Activated CD4-positive, alpha-beta T cell treated with anti-CD3 and anti-CD28 coated beads, Interleukin-2, amount 50 U/mL, for 48 hours (primary cell): ENCODE measurements around the gene RCOR1.
"Not testable (repeated sequence)": the region's sequence is repeated elsewhere in the genome, so short reads cannot be mapped to it uniquely, and the experiment has no call there.

Experiments
- DNase-seq, 2 experiments: peaks; one replicate each; pipeline ENCODE4 v3.0.0-alpha.2; 2020

RCOR1 gene

DNA sequence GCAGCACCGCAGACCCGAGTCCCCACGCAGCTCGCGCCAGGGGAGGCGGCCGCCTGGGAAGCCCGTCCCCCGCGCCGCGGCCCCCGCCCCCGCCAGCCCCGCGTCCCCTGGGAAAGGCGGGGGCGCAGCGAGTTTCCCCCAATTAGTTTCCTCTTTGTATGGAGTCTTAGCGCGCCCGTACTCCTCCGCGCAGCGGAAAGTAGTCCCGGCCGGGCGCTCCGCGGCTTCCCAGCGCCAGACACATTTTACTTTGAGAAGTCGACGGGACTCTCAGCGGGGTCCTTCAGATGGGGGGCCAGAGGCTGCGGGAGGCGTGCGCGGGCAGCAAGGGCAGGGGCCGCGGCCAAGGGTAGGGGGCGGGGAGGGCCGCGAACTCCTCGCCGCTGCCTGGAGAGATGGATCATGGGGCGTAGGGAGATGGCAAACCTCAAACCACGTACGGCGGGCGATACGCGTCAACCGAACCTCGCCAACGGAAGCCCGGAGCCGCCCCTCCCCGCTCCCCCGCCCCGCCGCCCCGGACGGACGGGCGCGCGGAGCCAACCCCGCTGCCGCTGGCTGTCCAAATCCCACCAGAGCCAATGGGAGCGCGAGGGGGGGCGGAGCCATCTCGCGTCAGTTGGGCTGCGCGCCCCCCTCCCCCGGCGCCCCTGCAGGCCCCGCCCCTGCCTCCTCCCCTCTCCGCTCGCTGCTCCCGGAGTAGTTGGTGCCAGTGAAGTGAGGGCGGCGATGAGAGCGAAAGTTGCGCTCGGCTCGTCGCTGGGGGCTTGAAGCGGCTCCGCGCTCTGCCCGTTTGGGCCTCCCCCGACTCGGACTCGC, at the start of gene RCOR1:
Gene RCOR1 (plus strand): TSS at position 706 of the 819 bp plus-strand sequence. CDS start 238 bp downstream, outside the sequence.
- DNase-seq, result peak; percentile 98

- no peak for DNase-seq
Observed at GRCh38 chr14:102544046-102544746, 48.3 kb upstream of the RCOR1 start.

GRCh38 chr14:102544747-102545460, 47.5 kb upstream of the RCOR1 start:
- peak in 1 of 2 experiments; percentile 34 for DNase-seq

- DNase-seq, result no peak
Observed at GRCh38 chr14:102545461-102546265, 46.8 kb upstream of the RCOR1 start.

DNA sequence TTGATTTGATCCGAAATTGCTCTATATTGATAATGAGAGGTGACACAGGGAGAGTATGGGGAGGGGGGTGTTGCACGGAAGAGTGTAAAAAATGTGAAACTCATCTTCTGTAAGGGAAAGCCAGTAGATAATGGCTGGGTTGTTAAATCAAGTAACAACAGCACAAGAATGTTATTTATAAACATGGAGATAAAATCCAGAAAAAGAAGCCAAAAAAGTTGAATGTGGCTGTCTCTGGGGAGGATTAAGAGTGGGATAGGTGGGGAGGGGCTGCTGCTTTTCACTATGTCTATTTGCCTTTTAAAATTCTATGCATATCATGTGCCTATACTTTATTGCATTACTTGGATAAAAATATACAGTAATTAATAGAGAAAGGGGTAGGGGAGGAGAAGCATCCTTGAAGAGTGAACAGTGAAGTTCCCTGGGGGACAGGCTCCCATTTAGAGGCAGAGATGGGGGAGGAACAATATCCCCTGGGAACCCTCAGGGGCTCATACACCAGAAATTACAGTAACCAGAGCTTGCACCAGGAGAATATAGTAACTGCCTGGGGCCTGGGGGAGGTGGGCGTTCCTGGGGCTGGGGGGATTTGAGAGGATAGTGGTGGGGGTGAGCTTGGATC, 43.7 kb upstream of the RCOR1 start:
- DNase-seq, result no peak

DNA sequence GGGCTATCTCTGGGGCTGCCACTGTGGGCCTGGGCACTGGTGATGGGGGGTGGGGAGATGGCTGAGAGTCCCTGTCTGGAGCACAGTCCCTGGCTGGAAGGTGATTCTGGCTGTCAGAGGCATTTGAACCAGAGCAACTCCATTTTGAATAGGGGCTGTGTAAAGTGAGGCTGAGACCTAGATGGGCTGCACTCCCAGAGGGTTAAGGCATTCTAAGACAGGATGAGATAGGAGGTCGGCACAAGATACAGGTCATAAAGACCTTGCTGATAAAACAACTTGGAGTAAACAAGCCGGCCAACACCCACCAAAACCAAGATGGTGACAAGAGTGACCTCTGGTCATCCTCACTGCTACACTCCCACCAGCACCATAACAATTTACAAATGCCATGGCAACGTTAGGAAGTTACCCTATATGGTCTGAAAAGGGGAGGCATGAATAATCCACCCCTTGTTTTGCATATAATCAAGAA, 41.5 kb upstream of the RCOR1 start:
- DNase-seq, result not testable (repeated sequence)

DNA sequence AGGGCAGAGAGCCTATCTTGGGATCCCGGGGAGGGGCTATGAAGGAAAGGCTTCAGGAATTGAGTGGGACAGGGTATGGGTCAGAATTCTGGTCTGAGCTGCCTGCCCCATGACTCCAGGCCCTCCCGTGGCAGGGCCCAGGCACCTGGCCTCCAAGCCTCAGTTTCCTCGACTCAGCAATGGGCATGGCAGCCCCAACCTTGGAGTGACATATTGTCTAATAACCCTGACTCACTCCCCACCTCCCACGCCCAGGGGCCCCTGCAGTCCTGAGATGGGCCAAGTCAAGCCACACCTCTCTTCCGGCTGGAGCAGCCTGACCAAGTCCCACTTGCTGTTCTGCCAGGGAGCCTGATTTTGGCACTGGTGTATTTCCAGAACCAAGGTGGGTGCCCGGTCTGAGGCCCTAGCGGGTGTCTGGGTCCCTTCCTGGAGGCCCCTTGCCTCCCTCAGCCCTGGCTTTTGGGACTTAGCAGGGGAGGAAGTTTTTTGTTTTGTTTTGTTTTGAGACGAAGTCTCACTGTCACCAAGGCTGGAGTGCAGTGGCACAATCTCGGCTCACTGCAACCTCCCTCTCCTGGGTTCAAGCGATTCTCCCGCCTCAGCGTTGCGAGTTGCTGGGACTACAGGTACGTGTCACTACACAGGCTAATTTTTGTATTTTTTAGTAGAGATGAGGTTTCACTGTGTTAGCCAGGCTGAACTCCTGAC, 40.3 kb upstream of the RCOR1 start:
- DNase-seq, result peak; percentile 56 to 67

DNA sequence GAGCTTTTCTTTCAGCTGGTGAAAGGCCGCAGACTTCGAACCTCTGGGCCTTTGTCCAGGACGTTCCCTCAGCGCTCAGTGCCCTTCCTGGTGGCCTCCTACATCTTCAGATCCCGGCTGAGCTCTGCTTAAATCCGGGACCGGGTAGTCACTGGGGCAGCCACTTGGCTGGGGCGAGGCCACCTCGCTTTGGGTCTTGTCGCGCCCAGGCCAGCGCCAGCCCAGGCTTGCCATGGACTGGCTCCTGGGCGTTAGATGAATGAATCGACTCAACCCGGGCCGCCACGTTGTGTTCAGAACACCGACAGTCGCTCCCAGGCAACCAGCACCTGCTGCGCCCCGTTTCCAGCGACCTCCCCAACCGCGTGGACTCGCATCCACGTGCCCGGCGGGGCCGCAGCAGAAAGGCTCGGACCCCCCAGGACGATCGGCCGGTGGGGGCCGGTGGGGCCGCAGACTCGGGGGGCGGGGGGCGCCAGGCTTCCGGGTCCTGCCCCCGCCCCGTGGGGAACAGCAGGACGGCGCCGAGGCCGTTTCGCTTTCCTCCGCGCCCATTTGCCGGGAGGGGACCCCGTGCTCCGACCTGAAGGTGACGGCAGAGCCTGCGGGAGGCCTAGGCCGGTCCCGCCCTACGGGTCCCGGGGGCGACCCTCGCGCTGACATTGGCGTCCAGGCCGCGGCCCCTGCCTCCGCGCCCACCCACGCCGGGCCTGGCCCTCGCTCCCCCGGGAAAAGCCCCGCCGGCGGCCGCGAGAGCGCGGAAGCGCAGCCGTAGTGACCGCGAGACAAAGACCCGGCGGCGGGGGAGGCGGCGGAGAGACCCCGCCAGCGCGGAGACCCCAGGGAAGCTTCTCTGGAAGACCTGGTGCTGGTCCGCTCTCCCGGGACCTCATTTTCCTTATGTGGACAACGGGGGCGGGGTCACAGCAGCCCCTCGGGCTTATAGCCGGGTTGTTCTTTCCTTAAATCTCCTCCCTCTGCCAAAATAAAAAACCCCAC, 37.3 kb upstream of the RCOR1 start:
- peak; percentile 52 to 56 for DNase-seq

DNA sequence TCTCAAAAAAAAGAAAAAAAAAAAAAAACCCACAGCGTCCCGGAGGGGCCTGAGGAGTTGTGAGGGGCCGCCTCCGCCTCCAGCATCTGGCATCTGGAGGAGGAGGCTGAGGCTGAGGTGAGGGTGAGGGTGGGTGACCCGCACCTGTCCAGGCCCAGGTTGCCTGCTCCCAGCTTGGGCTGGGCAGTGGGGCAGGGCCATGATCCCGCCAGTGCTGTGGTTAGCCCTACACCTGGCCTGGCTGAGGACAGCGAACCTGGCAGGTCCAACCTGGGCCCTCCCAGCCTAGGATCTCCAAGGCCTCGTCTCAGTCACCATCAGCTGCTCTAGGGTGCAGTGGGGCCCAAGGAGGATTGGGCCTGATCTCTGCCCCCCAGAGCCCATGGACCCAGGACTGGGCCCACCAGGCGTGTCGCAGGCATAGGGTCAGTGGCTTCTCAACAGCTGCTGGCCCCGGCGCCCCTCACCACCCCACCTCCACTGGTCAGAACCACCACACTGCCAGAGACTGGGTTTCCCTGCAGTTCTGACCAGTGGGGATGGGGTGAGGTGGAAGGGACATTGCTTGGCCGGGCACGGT, 36.3 kb upstream of the RCOR1 start:
- no peak for DNase-seq

DNA sequence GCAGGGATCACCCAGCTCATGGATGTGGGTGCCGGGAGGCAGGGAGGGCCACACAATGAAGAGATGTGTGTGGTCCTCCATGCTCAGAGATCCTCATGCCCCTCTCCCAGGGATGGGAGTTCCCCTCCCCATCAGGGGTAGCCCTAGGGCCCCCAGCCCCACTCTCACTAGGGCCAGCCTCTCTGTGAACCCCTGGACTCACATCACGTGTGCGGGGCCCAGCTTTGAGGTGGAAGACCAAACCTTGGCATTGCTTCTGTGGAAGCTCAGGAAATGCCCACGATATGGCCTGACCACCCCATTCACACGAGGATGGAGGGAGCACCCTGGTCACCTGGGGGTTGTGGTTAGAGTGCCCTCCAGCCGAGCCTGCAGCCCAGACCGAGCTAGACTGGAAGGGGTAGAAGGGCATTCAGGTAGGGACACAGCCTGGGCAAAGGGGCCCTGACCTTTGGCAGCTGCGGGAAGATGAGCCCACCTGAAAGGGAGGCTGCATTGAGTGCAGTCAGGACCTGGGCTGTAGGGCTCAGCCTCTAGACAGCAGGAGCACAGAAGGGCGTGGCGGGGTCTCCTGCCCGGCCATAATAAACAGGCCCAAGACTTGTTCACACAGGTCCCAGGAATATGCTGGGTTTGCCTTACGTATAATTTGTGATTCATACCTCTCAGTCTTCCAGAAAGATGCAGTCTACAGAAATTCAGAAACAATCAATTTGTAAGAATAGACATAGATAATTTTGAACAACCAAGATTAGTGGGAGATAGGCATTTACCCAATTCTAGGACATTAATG, 34.8 kb upstream of the RCOR1 start:
- DNase-seq, result no peak

DNA sequence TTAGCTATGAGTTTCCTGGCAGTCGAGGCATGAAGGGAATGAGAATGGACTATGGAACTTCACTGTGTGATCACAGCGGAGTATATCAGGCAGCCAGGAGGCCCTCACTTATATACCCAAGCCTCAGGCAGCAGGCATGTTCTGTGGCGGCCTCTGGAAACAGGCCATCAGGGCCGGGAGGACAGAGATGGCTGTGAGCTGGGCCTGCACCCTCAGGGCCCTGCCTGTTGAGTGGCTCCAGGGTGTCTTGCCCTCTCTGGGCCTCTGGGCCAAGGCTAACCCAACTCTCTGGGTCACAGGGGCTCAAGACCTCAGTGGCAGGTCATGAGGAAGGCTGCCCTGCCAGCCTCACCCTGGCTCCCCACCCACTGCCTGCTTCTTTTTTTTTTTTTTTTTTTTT, 33.9 kb upstream of the RCOR1 start:
- DNase-seq, result no peak

- no peak for DNase-seq
Observed at GRCh38 chr14:102560458-102561261, 31.8 kb upstream of the RCOR1 start.

DNA sequence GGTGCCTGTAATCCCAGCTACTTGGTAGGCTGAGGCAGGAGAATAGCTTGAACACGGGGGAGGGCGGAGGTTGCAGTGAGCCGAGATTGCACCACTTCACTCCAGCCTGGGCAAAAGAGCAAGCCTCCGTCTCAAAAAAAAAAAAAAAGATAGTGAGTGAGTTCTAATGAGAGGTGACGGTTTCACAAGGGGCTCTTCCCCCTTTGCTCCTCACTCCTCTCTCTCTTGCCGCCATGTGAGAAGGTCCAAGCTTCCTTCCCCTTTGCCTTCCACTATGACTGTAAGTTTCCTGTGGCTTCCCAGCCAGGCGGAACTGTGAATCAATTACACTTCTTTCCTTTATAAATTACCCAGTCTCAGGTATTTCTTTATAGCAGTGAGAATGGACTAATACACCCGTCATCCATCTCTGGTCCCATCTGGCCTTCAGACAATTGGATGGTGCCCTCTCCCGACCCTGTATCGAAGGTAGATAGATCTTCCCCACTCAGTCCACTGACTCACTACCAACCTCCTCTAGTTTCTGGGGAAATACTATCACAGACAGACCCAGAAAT, 27.0 kb upstream of the RCOR1 start:
- no peak for DNase-seq

DNA sequence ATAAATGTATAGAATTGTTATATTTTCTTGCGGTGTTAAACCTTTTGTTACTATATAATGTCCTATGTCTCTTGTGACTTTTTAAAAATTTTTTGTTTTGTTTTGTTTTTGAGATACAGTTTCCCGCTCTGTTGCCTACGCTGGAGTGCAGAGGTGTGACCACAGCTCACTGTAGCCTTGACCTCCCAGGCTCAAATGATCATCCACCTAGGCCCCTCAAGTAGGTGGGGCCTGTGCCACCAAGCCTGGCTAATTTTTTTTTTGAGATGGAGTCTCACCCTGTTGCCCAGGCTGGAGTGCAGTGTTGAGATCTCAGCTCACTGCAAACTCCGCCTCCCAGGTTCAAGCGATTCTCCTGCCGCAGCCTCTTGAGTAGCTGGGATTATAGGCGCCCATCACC, 26.5 kb upstream of the RCOR1 start:
- no peak for DNase-seq

GRCh38 chr14:102568115-102568614, 24.3 kb upstream of the RCOR1 start:
- peak; percentile 48 to 59 for DNase-seq

- no peak for DNase-seq
Observed at GRCh38 chr14:102570334-102570995, 22.0 kb upstream of the RCOR1 start.

- no peak for DNase-seq
Observed at GRCh38 chr14:102571043-102571442, 21.4 kb upstream of the RCOR1 start.
